Measurements from ENCODE around the gene SERPINB12. TPM values are rescaled to one million over a fixed set of nuclear protein-coding genes. Genes with fewer than 3 reads are reported as not detected.

The SERPINB12 gene
- total RNA-seq, 1 experiment from 2014 or later = not detected

DNA sequence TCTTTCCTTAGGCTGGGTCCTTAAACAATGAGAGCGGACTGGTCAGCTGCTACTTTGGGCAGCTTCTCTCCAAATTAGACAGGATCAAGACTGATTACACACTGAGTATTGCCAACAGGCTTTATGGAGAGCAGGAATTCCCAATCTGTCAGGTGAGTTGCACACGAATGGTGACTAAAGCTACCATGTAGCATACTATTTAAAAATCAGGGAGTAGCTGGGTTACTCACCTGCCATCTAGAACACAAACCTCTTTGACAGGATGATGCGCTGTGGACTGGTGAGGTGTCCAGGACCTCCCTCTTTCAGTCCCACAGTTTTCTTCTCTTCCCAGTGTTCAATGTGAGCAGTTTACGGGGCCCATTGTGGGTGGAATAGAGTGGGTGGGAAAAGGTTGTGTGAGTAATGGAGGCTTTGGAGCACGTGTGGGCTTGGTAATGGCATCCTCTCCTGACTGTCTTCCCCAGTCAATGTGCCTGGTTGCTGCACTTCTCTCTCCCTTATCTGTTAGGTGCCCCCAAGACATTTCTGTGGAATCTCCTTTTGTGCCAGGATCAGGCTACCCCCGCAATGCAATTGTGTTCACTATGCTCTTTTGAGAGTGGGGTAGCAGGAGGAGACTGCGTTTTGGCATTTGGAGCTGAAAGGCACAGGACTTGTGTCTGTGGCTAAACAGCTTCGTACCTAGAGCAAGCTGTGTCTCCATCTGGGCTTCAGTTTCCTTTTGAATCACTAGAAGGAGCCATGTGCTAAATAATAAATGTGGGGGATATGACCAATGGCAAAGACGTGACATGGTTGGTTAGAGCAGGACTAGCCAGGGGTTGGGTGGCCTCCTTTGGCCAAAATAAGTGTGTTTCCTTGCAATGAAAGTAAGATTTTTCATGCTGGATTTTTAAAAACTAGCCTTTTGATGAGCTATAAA lies 17.7 kb downstream of the SERPINB12 start:
- Histone ChIP-seq H3K9me3 (ENCODE audit: control insufficient read depth, low read depth, low read length) (no peaks in the 10 kb centered on the region), H4K8ac (replicated peaks; ENCODE audit: insufficient read length, low read depth, low read length) (no peak overlapping the region), H3K56ac (ENCODE audit: insufficient read length, low read depth, low read length) (no peak overlapping the region), H3K18ac (ENCODE audit: insufficient read length, low read depth, low read length) (no peak overlapping the region), H2BK5ac (ENCODE audit: insufficient read length, low read length) (no peak overlapping the region), H2BK15ac (ENCODE audit: low read depth, low read length) (no peak overlapping the region), H2BK12ac (ENCODE audit: insufficient read length, low read depth, low read length) (no peak overlapping the region), H3K9ac (ENCODE audit: extremely low read depth, insufficient read length, low read length) (no peak overlapping the region), H3T11ph (ENCODE audit: low read length) (no peak overlapping the region), H2BK120ac (ENCODE audit: low read depth, low read length, poor library complexity, severe bottlenecking) (no peak overlapping the region), H3K4ac (ENCODE audit: low read depth, low read length) (no peak overlapping the region), H3K23me2 (ENCODE audit: insufficient read length, low read depth, low read length, poor library complexity, severe bottlenecking) (no peaks in the 10 kb centered on the region), H3K79me2 (ENCODE audit: insufficient read depth, low read length) (no peaks in the 10 kb centered on the region), H2BK20ac (ENCODE audit: low read depth, low read length, poor library complexity, severe bottlenecking) (no peak overlapping the region), H2AK5ac (ENCODE audit: insufficient read length, low read length) (no peak overlapping the region), H3K4me1 (ENCODE audit: insufficient read depth, low read length) (no peaks in the 10 kb centered on the region), H3K79me1 (ENCODE audit: insufficient read depth, low read depth, low read length, poor library complexity, severe bottlenecking) (no peaks in the 10 kb centered on the region), H4K91ac (ENCODE audit: insufficient read length, low read depth, low read length) (no peak overlapping the region), H4K20me1 (ENCODE audit: control insufficient read depth, insufficient read depth, insufficient read length) (no peaks in the 10 kb centered on the region), H3K4me2 (ENCODE audit: insufficient read depth, insufficient read length, low read length) (no peak overlapping the region), H3K27ac (ENCODE audit: insufficient read length, low read depth, low read length) (no peak overlapping the region), H3K23ac (ENCODE audit: insufficient read length, low read depth, low read length) (no peak overlapping the region), H2AFZ (ENCODE audit: low read length) (no peak overlapping the region), H3K27me3 (ENCODE audit: insufficient read depth, low read length) (no peaks in the 10 kb centered on the region), H3K14ac (ENCODE audit: insufficient read depth, low read length) (no peak overlapping the region), H4K5ac (ENCODE audit: insufficient read length, low read depth, low read length) (no peak overlapping the region)
- WGBS (ENCODE audit: extremely low coverage, insufficient read length, low lambda C conversion rate) = no CpG with 5 or more reads among the region's 9 CpGs
- Mint-ChIP-seq H3K27ac (no peak overlapping the region; a peak in 1 of 7 replicates), H3K4me3 (no peak overlapping the region), H3K36me3 (ENCODE audit: insufficient read depth in 1 of 3, low read depth in 3 of 3) (no peaks in the 10 kb centered on the region), H3K9me3 (no peaks in the 10 kb centered on the region), H3K4me1 (peaks cover 0 to 3% of the 10 kb centered on the region in 2 experiments; a peak in 1 of 4 replicates), H3K27me3 (ENCODE audit: low read depth) (no peaks in the 10 kb centered on the region)
- DNase-seq = no peak
- TF ChIP-seq, protein P1, sequence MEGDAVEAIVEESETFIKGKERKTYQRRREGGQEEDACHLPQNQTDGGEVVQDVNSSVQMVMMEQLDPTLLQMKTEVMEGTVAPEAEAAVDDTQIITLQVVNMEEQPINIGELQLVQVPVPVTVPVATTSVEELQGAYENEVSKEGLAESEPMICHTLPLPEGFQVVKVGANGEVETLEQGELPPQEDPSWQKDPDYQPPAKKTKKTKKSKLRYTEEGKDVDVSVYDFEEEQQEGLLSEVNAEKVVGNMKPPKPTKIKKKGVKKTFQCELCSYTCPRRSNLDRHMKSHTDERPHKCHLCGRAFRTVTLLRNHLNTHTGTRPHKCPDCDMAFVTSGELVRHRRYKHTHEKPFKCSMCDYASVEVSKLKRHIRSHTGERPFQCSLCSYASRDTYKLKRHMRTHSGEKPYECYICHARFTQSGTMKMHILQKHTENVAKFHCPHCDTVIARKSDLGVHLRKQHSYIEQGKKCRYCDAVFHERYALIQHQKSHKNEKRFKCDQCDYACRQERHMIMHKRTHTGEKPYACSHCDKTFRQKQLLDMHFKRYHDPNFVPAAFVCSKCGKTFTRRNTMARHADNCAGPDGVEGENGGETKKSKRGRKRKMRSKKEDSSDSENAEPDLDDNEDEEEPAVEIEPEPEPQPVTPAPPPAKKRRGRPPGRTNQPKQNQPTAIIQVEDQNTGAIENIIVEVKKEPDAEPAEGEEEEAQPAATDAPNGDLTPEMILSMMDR (conservative IDR thresholded peaks at IDR 0.05) = no peak
